Spleen (tissue), 11 donors: ENCODE results near the gene SDSL. TPM values are rescaled to one million over a fixed set of nuclear protein-coding genes. Genes with fewer than 3 reads are reported as not detected.

Experiments
- DNase-seq: peaks from one replicate; pipeline ENCODE4 v3.0.0-alpha.2; 2020
- H3K27ac ChIP-seq, 8 donors: fragments of 200-600 bp; sonication (generic) in 7 of 8; 1 replicate in 4 of 8; 2 replicates in 4 of 8; pipeline versions ENCODE4 v1.5.0 to v1.8.0; 2016 to 2021; ENCODE audit warnings: inconsistent platforms in 4 of 8, mild to moderate bottlenecking in 4 of 8, moderate library complexity in 1 of 8
- H3K27me3 ChIP-seq, 7 donors: fragments of 200-600 bp; sonication (generic) in 6 of 7; replicated peaks in 1 of 7; 1 replicate in 4 of 7; 2 replicates in 3 of 7; pipeline versions ENCODE4 v1.5.0 to v1.8.0; 2016 to 2021; ENCODE audit warnings: inconsistent platforms in 3 of 7, mild to moderate bottlenecking in 1 of 7
- H3K36me3 ChIP-seq, 6 donors: fragments of 200-600 bp; sonication (generic) in 5 of 6; 1 replicate in 4 of 6; 2 replicates in 2 of 6; pipeline versions ENCODE4 v1.5.0 to v1.8.0; 2016 to 2021; ENCODE audit warnings: inconsistent platforms in 2 of 6
- H3K4me1 ChIP-seq, 6 donors: fragments of 200-600 bp; sonication (generic) in 5 of 6; 1 replicate in 3 of 6; 2 replicates in 3 of 6; pipeline versions ENCODE4 v1.5.0 to v1.8.0; 2016 to 2021; ENCODE audit warnings: inconsistent platforms in 3 of 6
- H3K4me3 ChIP-seq, 8 donors: fragments of 200-600 bp; sonication (generic) in 7 of 8; 1 replicate in 4 of 8; 2 replicates in 4 of 8; pipeline versions ENCODE4 v1.5.0 to v1.8.0; 2016 to 2021; ENCODE audit warnings: inconsistent platforms in 4 of 8, mild to moderate bottlenecking in 4 of 8, moderate library complexity in 2 of 8
- H3K9me3 ChIP-seq, 8 donors: fragments of 200-600 bp; sonication (generic) in 7 of 8; 1 replicate in 4 of 8; 2 replicates in 4 of 8; pipeline versions ENCODE4 v1.5.0 to v1.8.0; 2016 to 2021; ENCODE audit warnings: inconsistent platforms in 4 of 8
- CTCF ChIP-seq, 11 experiments: fragments of 200-600 bp in 7 of 11; fragments of 450-650 bp in 4 of 11; sonication (generic) in 4 of 11; IDR thresholded peaks in 8 of 11; conservative IDR thresholded peaks in 3 of 11; 1 replicate in 7 of 11; 2 replicates in 4 of 11; pipeline versions ENCODE4 v1.4.0 to v1.8.0; 2016 to 2021; ENCODE audit warnings: antibody characterized with exemption in 11 of 11, inconsistent platforms in 4 of 11, mild to moderate bottlenecking in 1 of 11
- POLR2A ChIP-seq, 3 donors: fragments of 450-650 bp; IDR thresholded peaks; one replicate each; pipeline ENCODE4 v1.5.1; 2017; ENCODE audit warnings: antibody characterized with exemption in 3 of 3, mild to moderate bottlenecking in 1 of 3
- POLR2AphosphoS5 ChIP-seq, 3 donors: sonication (generic); formaldehyde crosslinking; IDR thresholded peaks; one replicate each; pipeline ENCODE4 v1.5.1; 2017; ENCODE audit warnings: antibody characterized with exemption in 3 of 3
- WGBS, 5 donors: extraction: QIAGEN DNeasy Blood & Tissue Kit in 3 of 5; methylation state at CpG; one replicate each; pipeline versions ENCODE4 v1.1.5 to v1.1.7; 2013 to 2018; 5-methylcytosine and 5-hydroxymethylcytosine counted together
- intact Hi-C: fragments of 100-400 bp; cut with DNase I; formaldehyde crosslinking; loops from one replicate; pipeline ENCODE4 v1.15.0; 2023; ENCODE audit warnings: low total_unique reads
- polyA plus RNA-seq, 3 donors: library from polyadenylated mRNA; stranded (reverse); fragments of 200-250 nt; gene quantifications; one replicate each; pipeline ENCODE4 v1.2.1, GENCODE V29; 2013
- total RNA-seq, 7 donors: library from RNA; depleted of rRNA in 3 of 7; stranded (reverse); fragments of >200 nt in 3 of 7; fragmentation: NEBNext Ultra II Directional in 4 of 7; extraction: Animal tissue kit (Norgen Biotek cat#: 25700) in 4 of 7; gene quantifications; one replicate each; pipeline versions ENCODE4 v1.1.0 to v1.2.1, GENCODE V29; 2016 to 2021
- donor health status: healthy with polysubstance abuse.
- donor health status: DM: no; HTN: no; CAD: no; lungs with moderate emphysema.
- donor health status: DM: no; HTN: no; CAD: no.
- donor health status: Bipolar disorder and iron deficiency.
- donor health status: healthy.
- donor health status: DM: no; HTN: no; CAD: no.
- donor health status: DM: yes; HTN: yes; CAD: no.

The SDSL gene
- total and polyA plus RNA-seq, 10 donors, result 2.0 to 12.1 (median 5.2) TPM

- peaks cover 0 to 7% (median 0%) of the 10 kb centered on the region in 8 donors for H3K9me3 ChIP-seq
- TF ChIP-seq POLR2A (IDR thresholded peaks at IDR 0.05) (no peak), POLR2AphosphoS5 (IDR thresholded peaks at IDR 0.05) (no peak), CTCF (IDR thresholded peaks at IDR 0.05 in 8 of 11, conservative IDR thresholded peaks at IDR 0.05 in 3 of 11) (no peak)
- peaks cover 0 to 28% (median 2%) of the 10 kb centered on the region in 6 donors for H3K4me1 ChIP-seq
- no peaks in the 10 kb centered on the region for H3K36me3 ChIP-seq
- H3K4me3 ChIP-seq, result no peak overlapping the region
- no peak for DNase-seq
- no peak overlapping the region for H3K27ac ChIP-seq
- intact Hi-C loops, result no loop called here
- peaks cover 0 to 100% (median 94%) of the 10 kb centered on the region in 7 donors for H3K27me3 ChIP-seq
- 1 to 7% (median 4%) methylated on average over 7 of the region's 7 CpGs for WGBS, 5 donors
These were observed 55.1 kb downstream of the SDSL start for GRCh38 chr12:113477171-113477841.

GRCh38 chr12:113477842-113478215 lies 55.6 kb downstream of the SDSL start:
- H3K9me3 ChIP-seq, result peaks cover 0 to 7% (median 0%) of the 10 kb centered on the region in 8 donors
- no peak overlapping the region for H3K27ac ChIP-seq
- TF ChIP-seq POLR2A (IDR thresholded peaks at IDR 0.05) (no peak), POLR2AphosphoS5 (IDR thresholded peaks at IDR 0.05) (no peak), CTCF (IDR thresholded peaks at IDR 0.05 in 8 of 11, conservative IDR thresholded peaks at IDR 0.05 in 3 of 11) (no peak)
- intact Hi-C loops, result no loop called here
- H3K4me3 ChIP-seq, result no peak overlapping the region
- H3K27me3 ChIP-seq, result peaks cover 0 to 100% (median 94%) of the 10 kb centered on the region in 7 donors
- no peaks in the 10 kb centered on the region for H3K36me3 ChIP-seq
- 3 to 9% (median 6%) methylated on average over 3 of the region's 3 CpGs for WGBS, 5 donors
- DNase-seq, result no peak
- H3K4me1 ChIP-seq, result peaks cover 0 to 25% (median 1%) of the 10 kb centered on the region in 6 donors

DNA sequence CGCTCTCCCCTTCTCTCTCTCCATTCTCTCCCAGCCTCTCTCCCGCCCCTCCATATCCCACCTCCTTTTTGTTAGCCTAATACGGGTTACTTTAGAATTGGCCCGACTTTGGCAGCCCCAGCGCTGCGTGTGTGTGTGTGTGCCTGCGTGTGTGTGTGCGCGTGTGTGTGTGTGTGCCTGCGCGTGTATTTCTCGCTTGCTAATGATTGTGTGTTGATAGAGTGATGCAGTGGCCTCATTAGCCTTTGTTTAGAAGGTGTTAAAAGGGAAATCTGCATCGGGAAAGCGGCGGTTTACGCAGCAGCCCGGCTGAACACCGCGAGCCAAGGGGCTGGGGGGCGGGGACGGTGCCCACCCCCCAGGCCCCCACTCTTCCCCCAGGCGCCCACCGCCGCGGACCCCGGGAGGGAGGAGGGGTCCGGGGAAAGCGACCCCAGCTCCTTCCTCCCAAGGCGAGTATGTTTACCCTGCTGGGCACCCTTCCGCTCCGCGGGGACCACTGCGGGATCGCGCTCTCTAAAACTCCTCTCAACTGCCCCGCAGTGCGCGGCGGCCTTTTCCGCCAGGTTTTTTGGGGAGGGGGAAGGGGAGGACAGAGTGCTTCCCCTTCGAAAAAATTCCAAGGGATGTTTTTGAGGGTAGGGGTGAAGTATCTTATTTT lies 56.3 kb downstream of the SDSL start:
- no peak for TF ChIP-seq POLR2A (IDR thresholded peaks at IDR 0.05)
- no peak for TF ChIP-seq CTCF (IDR thresholded peaks at IDR 0.05 in 8 of 11, conservative IDR thresholded peaks at IDR 0.05 in 3 of 11)
- TF ChIP-seq POLR2AphosphoS5 (IDR thresholded peaks at IDR 0.05), result no peak
- Histone ChIP-seq H3K4me3 (no peak overlapping the region), H3K27me3 (peaks cover 0 to 100% (median 89%) of the 10 kb centered on the region in 7 donors), H3K9me3 (peaks cover 0 to 7% (median 0%) of the 10 kb centered on the region in 8 donors), H3K36me3 (no peaks in the 10 kb centered on the region), H3K4me1 (peaks cover 0 to 25% (median 1%) of the 10 kb centered on the region in 6 donors), H3K27ac (no peak overlapping the region)
- intact Hi-C loops, result no loop called here
- DNase-seq, result no peak
- WGBS, 5 donors, result 9 to 22% (median 12%) methylated on average over 30 to 41 of the region's 41 CpGs

- H3K4me1 ChIP-seq, result peaks cover 0 to 20% (median 1%) of the 10 kb centered on the region in 6 donors
- H3K27ac ChIP-seq, result no peak overlapping the region
- TF ChIP-seq POLR2A (IDR thresholded peaks at IDR 0.05) (no peak), CTCF (IDR thresholded peaks at IDR 0.05 in 8 of 11, conservative IDR thresholded peaks at IDR 0.05 in 3 of 11) (no peak), POLR2AphosphoS5 (IDR thresholded peaks at IDR 0.05) (no peak)
- H3K27me3 ChIP-seq, result peaks cover 0 to 100% (median 84%) of the 10 kb centered on the region in 7 donors
- peaks cover 0 to 7% (median 0%) of the 10 kb centered on the region in 8 donors for H3K9me3 ChIP-seq
- no peak overlapping the region for H3K4me3 ChIP-seq
- intact Hi-C loops, result no loop called here
- H3K36me3 ChIP-seq, result no peaks in the 10 kb centered on the region
- no peak for DNase-seq
- 5 to 9% (median 6%) methylated on average over 11 of the region's 11 CpGs for WGBS, 5 donors
These were observed 57.0 kb downstream of the SDSL start for GRCh38 chr12:113479216-113479589.
